Measurements from ENCODE around the gene TAOK3. TPM values are rescaled to one million over a fixed set of nuclear protein-coding genes. Genes with fewer than 3 reads are reported as not detected.
A peak's percentile ranks its signal among the peaks of the same experiment; 100 is the strongest.

The TAOK3 gene
- total and polyA plus RNA-seq, 9 of the 15 experiments (the other 6 are each of a cell fraction or from before 2014, with no cell fraction given), result 24.3 to 83.5 (median 47.1) TPM

DNA sequence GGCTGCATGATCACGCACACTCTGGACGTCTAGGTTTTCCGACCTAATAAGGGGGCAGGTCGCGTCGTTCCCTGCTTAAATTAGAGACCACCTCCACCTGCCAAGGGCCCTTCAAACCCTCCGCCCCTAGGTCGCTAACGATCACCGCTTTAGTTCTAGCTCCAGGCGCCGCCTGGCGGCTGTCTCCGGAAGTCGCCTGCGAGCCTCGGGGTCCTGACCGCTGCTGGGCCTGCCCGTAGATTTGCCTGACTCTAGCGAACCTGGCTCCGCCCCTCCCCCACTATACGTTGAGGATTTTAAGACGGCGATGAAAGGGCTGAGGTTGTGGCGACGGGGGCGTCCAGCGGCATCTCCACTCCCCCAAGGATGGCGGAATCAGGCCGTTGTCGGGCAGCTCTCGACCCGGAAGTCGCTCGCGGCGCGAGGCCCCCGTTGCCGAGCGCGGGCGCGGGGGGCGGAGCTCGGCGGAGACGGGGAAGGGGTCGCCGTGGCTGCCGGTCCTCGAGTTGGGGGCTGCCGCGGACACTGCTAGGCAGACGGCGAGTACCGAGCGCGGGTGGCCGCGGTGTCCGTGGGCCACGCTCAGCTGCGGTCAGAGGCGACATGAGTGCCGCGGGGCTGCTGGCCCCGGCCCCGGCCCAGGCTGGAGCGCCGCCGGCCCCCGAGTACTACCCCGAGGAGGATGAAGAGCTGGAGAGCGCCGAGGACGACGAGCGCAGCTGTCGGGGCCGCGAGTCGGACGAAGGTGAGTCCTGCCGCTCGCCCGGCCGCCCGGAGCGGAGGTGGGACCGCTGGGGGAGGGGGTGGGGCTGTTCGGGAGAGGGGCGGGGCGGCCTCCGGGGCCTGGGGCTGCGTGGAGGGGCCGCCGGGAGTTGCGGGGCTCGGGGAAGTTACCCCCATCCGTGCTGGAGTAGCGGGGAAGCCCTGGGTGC lies 3.6 kb upstream of the TAOK3 start, which contains the start of gene SUDS3 (continued):
- TF ChIP-seq, protein P1, sequence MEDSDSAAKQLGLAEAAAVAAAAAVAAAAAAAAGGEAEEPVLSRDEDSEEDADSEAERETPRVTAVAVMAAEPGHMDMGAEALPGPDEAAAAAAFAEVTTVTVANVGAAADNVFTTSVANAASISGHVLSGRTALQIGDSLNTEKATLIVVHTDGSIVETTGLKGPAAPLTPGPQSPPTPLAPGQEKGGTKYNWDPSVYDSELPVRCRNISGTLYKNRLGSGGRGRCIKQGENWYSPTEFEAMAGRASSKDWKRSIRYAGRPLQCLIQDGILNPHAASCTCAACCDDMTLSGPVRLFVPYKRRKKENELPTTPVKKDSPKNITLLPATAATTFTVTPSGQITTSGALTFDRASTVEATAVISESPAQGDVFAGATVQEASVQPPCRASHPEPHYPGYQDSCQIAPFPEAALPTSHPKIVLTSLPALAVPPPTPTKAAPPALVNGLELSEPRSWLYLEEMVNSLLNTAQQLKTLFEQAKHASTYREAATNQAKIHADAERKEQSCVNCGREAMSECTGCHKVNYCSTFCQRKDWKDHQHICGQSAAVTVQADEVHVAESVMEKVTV (CRISPR knock-in tag; IDR thresholded peaks at IDR 0.05), result peak; percentile 96
- TF ChIP-seq, protein P2, sequence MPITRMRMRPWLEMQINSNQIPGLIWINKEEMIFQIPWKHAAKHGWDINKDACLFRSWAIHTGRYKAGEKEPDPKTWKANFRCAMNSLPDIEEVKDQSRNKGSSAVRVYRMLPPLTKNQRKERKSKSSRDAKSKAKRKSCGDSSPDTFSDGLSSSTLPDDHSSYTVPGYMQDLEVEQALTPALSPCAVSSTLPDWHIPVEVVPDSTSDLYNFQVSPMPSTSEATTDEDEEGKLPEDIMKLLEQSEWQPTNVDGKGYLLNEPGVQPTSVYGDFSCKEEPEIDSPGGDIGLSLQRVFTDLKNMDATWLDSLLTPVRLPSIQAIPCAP (CRISPR knock-in tag; IDR thresholded peaks at IDR 0.05; ENCODE audit: borderline replicate concordance), result no peak
- TF ChIP-seq NONO (IDR thresholded peaks at IDR 0.05; ENCODE audit: low read depth in 2 of 2, low read length in 1 of 2), result peak in 1 of 2 experiments; percentile 81; a peak in 1 of 4 replicates
- TF ChIP-seq CBX3 (IDR thresholded peaks at IDR 0.05; ENCODE audit: borderline replicate concordance in 1 of 2, low read length in 2 of 2), result peak in 1 of 2 experiments; percentile 79; a peak in 1 of 3 replicates
- peak; percentile 59; the same call in 1 of the 2 replicates for TF ChIP-seq MYC (IDR thresholded peaks at IDR 0.05; ENCODE audit: low read depth, low read length)
- TF ChIP-seq MYC (CRISPR knock-in tag; IDR thresholded peaks at IDR 0.05; ENCODE audit: borderline replicate concordance, low read depth), result no peak
- TF ChIP-seq SMAD1 (IDR thresholded peaks at IDR 0.05; ENCODE audit: low read depth, low read length, partially characterized antibody), result peak; percentile 16
- TF ChIP-seq, protein P3, sequence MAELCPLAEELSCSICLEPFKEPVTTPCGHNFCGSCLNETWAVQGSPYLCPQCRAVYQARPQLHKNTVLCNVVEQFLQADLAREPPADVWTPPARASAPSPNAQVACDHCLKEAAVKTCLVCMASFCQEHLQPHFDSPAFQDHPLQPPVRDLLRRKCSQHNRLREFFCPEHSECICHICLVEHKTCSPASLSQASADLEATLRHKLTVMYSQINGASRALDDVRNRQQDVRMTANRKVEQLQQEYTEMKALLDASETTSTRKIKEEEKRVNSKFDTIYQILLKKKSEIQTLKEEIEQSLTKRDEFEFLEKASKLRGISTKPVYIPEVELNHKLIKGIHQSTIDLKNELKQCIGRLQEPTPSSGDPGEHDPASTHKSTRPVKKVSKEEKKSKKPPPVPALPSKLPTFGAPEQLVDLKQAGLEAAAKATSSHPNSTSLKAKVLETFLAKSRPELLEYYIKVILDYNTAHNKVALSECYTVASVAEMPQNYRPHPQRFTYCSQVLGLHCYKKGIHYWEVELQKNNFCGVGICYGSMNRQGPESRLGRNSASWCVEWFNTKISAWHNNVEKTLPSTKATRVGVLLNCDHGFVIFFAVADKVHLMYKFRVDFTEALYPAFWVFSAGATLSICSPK (IDR thresholded peaks at IDR 0.05; ENCODE audit: borderline replicate concordance), result no peak
- no peak for TF ChIP-seq EHMT2 (IDR thresholded peaks at IDR 0.05)
- TF ChIP-seq, protein P4, sequence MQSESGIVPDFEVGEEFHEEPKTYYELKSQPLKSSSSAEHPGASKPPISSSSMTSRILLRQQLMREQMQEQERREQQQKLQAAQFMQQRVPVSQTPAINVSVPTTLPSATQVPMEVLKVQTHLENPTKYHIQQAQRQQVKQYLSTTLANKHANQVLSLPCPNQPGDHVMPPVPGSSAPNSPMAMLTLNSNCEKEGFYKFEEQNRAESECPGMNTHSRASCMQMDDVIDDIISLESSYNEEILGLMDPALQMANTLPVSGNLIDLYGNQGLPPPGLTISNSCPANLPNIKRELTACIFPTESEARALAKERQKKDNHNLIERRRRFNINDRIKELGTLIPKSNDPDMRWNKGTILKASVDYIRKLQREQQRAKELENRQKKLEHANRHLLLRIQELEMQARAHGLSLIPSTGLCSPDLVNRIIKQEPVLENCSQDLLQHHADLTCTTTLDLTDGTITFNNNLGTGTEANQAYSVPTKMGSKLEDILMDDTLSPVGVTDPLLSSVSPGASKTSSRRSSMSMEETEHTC (IDR thresholded peaks at IDR 0.05), result no peak
- no peak for TF ChIP-seq RFX7 (CRISPR knock-in tag; IDR thresholded peaks at IDR 0.05)
- TF ChIP-seq RBM15 (IDR thresholded peaks at IDR 0.05; ENCODE audit: insufficient read depth, low read length), result no peak
- no peak for TF ChIP-seq ZNF282 (CRISPR knock-in tag; IDR thresholded peaks at IDR 0.05)
- TF ChIP-seq, protein P5, sequence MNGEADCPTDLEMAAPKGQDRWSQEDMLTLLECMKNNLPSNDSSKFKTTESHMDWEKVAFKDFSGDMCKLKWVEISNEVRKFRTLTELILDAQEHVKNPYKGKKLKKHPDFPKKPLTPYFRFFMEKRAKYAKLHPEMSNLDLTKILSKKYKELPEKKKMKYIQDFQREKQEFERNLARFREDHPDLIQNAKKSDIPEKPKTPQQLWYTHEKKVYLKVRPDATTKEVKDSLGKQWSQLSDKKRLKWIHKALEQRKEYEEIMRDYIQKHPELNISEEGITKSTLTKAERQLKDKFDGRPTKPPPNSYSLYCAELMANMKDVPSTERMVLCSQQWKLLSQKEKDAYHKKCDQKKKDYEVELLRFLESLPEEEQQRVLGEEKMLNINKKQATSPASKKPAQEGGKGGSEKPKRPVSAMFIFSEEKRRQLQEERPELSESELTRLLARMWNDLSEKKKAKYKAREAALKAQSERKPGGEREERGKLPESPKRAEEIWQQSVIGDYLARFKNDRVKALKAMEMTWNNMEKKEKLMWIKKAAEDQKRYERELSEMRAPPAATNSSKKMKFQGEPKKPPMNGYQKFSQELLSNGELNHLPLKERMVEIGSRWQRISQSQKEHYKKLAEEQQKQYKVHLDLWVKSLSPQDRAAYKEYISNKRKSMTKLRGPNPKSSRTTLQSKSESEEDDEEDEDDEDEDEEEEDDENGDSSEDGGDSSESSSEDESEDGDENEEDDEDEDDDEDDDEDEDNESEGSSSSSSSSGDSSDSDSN (IDR thresholded peaks at IDR 0.05; ENCODE audit: borderline replicate concordance in 1 of 2, low read depth in 2 of 2, low read length in 2 of 2), result no peak
- no peak; the same call in 1 of the 2 replicates for TF ChIP-seq ZNF766 (CRISPR knock-in tag; conservative IDR thresholded peaks at IDR 0.05)
- no peak for TF ChIP-seq RBM14 (IDR thresholded peaks at IDR 0.05; ENCODE audit: borderline replicate concordance, insufficient read depth, low read depth, low read length)
- no peak for TF ChIP-seq U2AF1 (optimal IDR thresholded peaks at IDR 0.05; ENCODE audit: low read depth, low read length)

Measured in K562 (cell line).